GM19468 (cell line): ENCODE results near the gene DAPK3.
A peak's percentile ranks its signal among the peaks of the same experiment; 100 is the strongest.
"Not testable (repeated sequence)": the region's sequence is repeated elsewhere in the genome, so short reads cannot be mapped to it uniquely, and the experiment has no call there.

ENCODE experiments used
- ATAC-seq: cut with Tn5 transposase; IDR thresholded peaks from one replicate; pipeline ENCODE4 v1.9.1; 2021; ENCODE audit warnings: mild to moderate bottlenecking, moderate library complexity, moderate number of reproducible peaks; ENCODE audit not compliant: unreplicated experiment; ENCODE audit errors: extremely low read depth

The DAPK3 gene

GRCh38 chr19:3970808-3971598 is at the start of gene DAPK3:
Gene DAPK3, minus strand, starts transcription at chr19:3971099. Its CDS starts 1,364 bp downstream, at chr19:3969735.
- peak; percentile 87 for ATAC-seq

GRCh38 chr19:4019578-4019977 is 48.7 kb upstream of the DAPK3 start:
- ATAC-seq, result no peak

- no peak for ATAC-seq
Observed at GRCh38 chr19:4018775-4019504, 48.0 kb upstream of the DAPK3 start.

- no peak for ATAC-seq
Observed at GRCh38 chr19:4018140-4018613, 47.3 kb upstream of the DAPK3 start.

- ATAC-seq, result no peak
Observed at GRCh38 chr19:4016903-4017638, 46.2 kb upstream of the DAPK3 start.

GRCh38 chr19:4016486-4016885 is 45.6 kb upstream of the DAPK3 start:
- no peak for ATAC-seq

- ATAC-seq, result no peak
Observed at GRCh38 chr19:4015705-4016402, 45.0 kb upstream of the DAPK3 start.

GRCh38 chr19:4014541-4015491 is 43.9 kb upstream of the DAPK3 start:
- ATAC-seq, result no peak

- ATAC-seq, result no peak
Observed at GRCh38 chr19:4013886-4014540, 43.1 kb upstream of the DAPK3 start.

- no peak for ATAC-seq
Observed at GRCh38 chr19:4012975-4013634, 42.2 kb upstream of the DAPK3 start.

- ATAC-seq, result no peak
Observed at GRCh38 chr19:4012092-4012974, 41.4 kb upstream of the DAPK3 start.

- not testable (repeated sequence) for ATAC-seq
Observed at GRCh38 chr19:4011430-4011829, 40.5 kb upstream of the DAPK3 start.

GRCh38 chr19:4010808-4011110 is 39.9 kb upstream of the DAPK3 start:
- no peak for ATAC-seq

GRCh38 chr19:4009990-4010807 is 39.3 kb upstream of the DAPK3 start:
- no peak for ATAC-seq

- no peak for ATAC-seq
Observed at GRCh38 chr19:4007836-4008539, 37.1 kb upstream of the DAPK3 start.
